Pulmonary artery endothelial cell (primary cell): ENCODE results near the gene ANTXRL. TPM values are rescaled to one million over a fixed set of nuclear protein-coding genes. Genes with fewer than 3 reads are reported as not detected.
"Not testable (repeated sequence)": the region's sequence is repeated elsewhere in the genome, so short reads cannot be mapped to it uniquely, and the experiment has no call there.

Source experiments
- DNase-seq: peaks from one replicate; pipeline ENCODE4 v3.0.0-alpha.2; 2011; ENCODE audit warnings: low read depth, low spot score
- total RNA-seq: library from RNA; depleted of rRNA; stranded (reverse); fragments of >200 nt; gene quantifications from 2 replicates; pipeline ENCODE4 v1.2.3, GENCODE V29; 2014

The ANTXRL gene
- total RNA-seq, 1 donor from 2014 or later: not detected

DNA sequence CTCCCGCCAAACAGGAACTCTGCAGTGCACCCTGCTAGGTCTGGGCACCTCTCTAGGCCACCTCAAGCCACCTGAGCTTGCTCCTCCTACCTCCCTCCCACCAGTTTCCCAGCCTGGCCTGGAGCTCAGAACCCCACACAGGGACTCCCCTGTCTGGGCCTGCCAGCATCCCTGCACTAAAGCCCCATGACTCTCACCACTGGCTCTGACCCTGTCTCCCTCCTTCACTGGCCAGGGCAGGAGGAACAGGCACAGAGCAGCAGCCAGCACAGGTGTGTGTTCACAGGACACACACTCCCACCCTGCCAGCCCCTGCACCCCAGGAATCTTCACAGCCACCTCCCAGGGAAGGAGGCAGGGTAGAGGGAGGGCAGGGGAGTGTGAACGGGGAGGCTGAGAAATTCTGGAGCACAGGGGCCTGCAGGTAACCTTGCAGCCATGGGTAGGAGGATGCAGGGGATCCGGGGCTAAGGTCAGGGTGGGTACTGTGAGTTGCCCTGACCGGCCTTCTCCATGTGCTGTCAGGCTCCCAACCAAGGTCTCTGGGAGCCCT is 13.9 kb upstream of the ANTXRL start:
- no peak for DNase-seq

DNA sequence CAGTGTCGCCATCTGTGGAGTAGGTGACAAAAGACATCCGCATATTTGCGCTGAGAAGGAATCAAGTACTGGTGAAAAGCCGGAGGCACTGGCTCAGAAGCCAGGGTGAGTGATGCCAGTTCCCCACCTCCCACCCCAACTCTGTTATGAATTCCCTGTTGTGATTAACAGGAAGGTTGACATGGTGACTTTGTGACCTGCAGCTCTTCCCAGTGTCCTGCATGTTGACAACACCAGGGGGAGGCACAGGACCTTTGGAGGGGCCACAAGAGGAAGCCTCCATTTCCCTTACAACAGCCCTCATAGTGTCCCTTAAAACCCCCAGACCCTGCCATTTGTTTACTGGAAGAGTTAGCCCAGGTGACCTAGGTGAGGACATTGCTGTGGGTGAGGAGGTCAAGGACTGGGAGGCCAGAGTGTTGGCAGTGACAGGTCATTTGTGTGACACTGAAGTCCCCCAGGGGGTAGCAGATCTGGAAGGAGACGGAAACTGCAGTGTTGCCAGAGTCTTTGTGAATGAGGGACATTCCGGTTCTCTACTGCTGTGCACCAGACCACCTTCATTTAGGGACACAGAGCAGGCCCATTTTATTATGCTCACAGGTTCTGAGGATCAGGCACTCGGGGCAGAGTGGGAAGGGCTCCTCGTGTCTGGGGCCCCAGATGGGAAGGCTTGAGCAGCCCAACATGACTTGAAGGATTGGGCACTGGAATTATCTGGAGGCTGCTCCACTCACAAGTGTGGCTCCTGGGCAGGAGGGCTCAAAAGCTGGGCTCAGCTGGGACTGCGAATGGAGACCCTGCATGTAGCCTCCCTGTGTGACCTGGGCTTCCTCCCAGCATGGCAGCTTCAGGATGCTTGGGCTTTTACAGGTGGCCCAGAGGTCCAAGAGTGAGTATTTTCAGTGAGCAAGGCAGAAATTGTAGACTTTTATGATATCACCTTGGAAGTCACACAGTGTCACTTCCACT is 13.0 kb upstream of the ANTXRL start:
- DNase-seq: no peak

DNA sequence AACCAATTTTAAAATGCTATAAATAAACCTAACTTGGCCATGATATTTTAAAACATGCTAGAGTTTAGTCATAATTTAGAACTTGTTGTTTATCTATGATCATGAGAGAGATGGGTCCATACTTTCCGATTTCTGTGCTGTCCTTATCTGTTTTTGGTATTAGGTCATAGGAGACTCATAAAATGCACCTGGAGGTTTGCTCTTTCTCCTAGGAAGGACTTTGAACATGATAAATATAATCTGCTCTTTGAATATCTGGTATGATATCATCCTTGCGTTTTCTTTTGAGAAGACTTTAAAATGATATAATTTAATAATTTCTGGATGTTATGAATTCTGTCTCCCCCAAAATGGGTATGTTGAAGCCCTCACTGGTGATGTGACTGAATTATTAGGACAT is 9.0 kb upstream of the ANTXRL start:
- no peak for DNase-seq

DNA sequence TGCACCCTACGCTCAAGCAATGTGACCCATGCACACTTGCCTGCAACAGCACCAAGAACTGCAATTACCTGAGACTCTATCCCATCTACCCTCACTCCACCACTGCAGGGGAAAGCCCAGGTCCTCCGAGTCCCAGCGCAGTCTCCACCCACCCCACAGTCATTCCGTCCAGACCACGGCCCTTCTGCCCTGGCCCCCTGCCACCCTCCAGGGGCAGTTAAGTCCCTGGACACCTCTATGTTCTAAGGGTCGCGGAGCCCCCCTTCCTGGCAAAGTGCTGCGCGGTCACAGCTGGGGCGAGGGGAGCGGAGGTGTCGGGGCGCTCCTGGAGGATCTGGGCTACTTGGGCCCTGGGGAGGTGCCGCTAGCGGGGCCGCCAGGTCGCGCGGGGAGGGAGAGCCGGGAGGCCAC is 4.4 kb upstream of the ANTXRL start:
- not testable (repeated sequence) for DNase-seq

DNA sequence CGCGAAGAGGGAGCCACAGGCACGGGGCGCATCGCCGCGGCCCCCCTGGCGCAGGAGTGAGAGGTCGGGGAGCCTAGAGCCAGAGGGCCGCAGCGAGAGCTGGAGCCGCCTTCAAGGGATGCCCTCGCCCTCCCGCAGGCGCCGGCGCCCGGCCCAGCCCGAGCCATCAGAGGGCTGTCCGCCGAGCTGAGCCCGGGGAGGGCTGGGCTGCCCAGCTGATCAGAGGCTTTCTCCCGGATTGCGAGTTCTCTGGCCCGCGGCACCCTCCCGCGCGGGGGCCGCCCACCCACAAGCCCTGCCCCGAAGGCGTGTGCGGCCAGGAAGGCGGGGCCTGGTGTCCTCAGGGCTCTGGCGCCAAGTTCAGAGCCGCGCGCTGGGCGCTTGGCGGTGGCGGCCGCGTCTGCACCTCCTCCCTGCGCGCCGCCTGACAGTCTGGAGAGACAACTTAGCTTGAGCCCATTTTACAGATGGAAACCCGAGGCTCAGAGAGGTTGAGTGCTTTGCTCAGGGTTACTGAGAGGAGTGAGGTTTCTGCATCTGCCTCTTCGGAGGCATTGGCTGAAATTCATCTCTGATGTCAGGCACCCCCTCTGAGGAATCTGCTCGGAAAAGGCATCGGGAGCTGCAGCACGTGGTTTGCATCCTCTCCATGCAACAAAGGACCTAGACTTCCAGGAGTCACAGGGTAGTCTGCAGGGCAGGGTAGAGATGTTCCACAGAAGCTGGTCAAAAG is 3.8 kb upstream of the ANTXRL start:
- no peak for DNase-seq

DNA sequence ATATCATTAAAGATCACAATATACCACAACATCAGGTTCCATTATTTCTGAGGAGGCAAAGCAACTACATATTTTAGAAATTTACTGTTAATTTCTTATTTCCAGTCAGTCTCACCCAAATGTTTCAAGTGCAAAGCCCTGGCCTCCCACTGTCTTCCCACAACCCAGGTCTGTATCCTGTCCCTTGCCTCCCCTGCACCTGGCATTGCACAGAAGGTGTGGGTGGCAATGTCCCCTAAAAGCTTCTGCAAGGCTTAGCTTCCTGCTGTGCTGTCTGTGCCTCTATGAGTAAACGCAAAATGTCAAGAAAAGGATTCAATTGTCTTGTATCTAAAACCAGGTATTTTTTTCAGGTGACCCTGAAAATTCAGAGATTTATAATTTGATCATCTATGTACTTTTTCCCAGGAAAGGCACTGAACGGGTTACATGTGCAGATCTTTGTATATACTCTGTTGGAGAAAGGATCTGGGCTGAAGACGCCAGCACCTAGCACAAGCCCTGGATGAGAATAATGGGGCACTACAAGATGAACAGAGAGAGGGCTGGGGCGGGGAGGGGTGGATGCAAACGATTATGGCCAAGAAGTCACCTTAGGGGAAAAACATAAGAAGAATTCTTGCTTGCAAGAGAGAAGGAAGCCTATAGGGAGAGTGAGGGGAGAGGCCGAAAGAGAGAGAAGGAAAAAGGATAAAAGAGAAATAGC is 3.1 kb upstream of the ANTXRL start:
- DNase-seq: no peak

DNA sequence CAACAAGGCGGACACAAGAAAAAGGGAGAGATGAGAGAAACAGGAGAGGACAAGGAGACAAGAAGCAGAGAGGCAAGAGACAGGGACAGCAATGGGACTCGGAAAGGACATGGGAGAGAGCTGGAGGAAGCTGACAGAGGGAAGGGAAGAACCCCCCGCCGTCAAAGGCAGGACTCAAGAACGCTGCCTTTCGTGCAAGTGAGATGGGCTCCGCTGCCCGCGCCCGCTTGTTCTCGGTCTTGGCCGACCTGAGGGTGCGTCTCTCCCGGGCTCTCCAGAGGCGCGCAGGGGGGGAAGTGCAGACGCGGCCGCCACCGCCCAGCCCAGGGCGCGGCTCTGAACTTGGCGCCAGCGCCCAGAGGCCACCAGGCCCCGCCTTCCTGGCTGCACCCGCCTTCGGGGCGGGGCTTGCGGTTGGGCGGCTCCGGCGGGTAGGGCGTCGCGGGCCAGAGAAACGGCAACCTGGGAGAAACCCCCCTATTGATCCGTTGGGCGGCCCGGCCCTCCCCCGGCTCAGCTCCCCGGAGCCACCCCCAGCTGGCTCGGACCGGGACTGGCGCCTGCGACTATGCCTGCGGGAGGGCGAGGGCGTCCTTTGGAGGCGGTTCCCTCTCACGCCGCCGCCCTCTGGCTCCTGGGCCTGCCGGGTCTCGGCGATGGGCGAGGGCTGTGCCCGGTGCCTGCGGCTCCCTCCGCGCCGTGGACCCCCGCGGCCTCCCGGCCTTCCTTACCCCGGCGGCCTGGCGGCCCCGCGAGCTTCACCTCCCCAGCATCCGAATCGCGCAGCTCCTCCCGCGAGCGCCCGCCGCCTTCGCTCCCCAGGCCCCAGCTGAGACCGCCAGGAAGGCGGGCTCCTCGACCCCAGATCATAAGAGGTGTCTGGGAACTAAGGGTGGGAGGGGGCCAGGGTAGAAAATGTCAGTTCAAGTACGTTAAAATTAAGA is 2.2 kb upstream of the ANTXRL start:
- DNase-seq: no peak

DNA sequence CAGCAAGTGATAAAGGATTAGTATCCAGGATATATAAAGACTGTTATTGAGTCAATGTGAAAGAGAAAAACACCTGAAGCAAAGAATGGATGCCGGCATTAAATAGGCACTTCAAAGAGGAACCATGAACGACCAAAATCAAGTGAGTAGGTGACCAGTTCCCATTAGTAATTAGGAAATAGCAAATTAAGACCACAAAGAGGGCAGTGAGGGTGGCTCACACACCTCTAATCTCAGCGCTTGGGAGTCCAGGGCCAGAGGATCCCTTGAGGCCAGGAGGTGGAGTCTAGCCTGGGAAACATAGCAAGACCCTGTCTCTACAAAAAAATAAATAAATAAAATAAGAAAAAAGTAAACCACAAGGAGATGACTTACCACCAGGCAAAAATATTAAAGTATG is 1.5 kb upstream of the ANTXRL start:
- no peak for DNase-seq

DNA sequence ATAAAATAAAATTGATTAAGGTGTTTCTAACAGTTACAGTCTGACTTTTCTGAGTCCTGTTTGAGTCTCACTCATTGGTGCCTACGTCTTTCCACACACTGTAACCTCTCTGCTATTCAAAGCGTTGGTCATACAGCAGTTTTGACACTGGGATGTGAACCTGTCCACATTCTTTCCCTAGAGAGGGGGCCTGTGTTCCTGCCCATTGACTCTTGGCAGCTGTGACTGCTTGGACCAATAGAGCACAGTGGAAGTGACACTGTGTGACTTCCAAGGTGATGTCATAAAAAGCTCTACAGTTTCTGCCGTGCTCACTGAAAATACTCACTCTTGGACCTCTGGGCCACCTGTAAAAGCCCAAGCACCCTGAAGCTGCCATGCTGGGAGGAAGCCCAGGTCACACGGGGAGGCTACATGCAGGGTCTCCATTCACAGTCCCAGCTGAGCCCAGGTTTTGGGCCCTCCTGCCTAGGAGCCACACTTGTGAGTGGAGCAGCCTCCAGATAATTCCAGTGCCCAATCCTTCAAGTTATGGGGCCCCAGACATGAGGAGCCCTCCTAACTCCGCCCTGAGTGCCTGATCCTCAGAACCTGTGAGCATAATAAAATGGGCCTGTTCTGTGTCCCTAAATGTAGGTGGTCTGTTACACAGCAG is 704 bp upstream of the ANTXRL start:
- no peak for DNase-seq

DNA sequence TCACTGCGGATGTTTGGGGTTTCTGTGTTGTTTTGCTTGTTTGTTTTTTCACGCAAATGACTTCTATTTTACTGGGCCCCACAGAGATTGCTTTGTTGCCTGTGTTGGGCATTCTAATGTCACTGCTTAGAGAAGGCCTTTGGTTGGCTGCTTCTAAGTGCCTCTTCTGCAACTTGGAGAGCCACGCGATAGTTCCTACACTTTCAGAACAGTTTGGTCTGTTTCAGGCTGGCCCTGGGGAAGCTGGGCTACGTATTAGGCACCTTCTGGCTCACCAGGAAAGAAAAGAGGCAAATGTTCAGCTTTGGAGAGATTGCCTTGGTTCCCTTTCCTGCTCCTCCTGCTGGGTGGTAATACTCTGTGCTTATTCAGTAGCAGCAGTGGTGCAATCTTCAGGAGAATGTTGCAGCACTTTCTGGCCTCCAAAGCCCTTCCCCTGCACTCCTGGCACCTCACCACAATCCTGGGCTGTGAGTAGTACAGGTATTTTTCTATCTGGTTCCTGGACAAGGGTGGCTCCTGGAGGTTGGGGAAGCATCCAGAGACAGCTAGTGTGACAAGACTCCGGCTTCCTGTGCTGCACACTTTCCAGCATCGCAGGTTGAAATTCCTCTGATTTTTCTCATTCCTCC is 1.2 kb downstream of the ANTXRL start:
- DNase-seq: no peak

DNA sequence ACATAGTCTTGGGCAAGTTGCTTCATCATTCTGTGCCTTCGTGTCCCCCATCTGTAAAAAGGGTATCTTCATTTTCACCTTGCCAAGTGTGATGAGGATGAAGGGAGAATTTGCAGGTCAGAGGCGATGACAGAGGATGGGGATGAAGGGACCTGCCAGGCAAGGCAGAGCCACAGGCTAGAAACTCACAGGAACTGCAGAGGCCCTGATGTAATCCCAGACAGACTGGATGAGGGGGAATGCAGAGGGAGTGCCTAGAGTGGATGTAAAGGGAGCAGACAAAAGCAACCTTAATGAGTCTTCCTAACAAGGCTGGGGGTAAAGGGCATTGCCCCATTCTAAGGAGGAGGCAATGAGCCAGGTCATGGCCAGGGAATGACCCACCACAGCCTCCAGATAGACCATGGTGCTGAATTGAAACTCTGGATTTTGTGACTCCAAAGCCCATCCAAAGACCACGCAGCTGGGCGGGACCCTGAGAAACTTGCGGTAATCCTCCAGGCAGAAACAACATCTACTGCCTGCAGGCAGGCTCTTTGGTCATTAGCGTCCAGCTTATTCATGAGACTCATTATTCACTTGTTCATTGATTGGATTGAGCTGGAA is 1.9 kb downstream of the ANTXRL start:
- DNase-seq: no peak

DNA sequence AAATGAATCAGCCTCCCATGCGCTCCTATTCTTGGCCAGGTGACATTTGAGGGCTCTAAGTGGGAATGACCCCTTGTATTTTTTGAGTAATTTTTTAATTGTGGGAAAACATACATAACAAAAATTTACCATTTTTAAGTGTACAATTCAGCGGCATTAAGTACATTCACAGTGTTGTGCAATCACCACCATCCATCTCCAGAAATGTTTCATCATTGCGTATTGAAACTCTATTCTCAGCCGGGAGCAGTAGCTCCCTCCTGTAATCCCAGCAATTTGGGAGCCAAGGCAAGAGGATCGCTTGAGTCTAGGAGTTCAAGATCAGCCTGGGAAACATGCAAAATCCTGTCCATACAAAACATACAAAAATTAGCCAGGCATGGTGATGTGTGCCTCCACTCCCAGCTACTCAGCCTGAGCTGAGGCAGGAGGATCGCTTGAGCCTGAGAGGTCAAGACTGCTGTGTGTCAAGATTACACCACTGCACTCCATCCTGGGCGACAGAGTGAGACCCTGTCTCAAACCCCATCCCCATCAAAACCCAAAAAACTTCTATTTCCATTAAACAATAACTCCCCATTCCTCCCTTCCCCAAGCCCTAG is 2.5 kb downstream of the ANTXRL start:
- DNase-seq: no peak

DNA sequence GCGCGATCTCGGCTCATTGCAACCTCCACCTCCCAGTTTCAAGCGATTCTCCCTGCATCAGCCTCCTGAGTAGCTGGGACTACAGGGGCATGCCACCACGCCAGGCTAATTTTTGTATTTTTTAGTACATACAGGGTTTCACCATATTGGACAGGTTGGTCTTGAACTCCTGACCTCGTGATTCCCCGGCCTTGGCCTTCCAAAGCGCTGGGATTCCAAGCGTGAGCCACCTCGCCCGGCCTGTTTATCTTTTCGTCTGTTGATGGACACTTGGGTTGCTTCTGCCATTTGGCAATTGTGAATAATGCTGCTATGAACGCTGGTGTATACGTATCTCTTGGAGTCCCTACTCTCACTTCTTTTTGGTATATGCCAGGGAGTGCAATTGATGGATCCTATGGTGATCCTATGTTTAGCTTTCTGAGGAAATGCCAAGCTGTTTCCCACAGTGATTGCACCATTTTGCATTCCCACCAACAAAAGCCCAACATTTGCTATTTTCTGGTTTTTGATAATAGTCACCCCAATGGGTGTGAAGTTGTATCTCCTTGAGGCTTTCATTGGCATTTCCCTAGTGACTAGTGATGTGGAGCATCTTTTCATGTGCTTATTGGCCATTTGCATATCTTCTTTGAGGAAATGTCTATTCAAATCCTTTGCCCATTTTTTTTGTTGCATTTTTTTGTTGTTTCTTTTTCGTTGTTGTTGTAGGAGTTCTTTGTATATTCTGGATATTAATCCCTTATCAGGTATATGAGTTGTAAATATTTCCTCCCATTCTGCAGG is 3.5 kb downstream of the ANTXRL start:
- no peak for DNase-seq

DNA sequence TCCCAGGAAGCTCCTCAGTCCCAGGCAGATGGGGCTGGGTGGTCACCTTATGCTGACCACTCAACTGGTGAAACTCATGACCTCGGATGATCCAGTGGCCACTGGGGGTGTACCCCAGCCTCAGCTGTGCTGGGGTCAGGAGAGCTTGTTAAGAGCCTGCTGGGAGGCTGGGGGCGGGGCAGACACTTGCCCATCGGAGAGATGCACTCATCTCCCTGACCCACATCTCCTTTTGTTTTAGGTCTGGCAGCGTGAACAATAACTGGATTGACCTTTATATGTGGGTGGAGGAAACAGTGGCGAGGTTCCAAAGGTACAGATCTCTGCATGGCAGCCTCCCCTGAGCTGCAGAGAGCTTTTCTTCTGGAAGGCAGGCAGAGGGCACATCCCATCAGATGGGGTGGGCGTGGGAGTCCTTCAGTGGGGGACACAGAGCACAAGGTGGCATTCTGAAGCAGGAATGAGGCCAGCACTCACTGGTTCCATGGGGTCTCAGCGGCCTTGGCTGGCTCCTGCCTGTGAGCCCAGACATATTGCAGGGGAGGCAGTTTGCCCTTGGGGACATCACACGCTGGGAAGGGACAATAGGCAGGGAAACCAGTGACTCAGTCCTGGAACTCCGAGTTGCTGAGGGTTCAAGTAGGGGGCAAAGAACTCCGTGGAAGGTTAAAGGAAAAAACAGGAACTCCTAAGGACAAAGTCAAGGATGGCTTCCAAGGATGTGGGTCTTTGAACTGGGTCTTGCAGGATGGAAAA is 5.2 kb downstream of the ANTXRL start:
- DNase-seq: no peak

DNA sequence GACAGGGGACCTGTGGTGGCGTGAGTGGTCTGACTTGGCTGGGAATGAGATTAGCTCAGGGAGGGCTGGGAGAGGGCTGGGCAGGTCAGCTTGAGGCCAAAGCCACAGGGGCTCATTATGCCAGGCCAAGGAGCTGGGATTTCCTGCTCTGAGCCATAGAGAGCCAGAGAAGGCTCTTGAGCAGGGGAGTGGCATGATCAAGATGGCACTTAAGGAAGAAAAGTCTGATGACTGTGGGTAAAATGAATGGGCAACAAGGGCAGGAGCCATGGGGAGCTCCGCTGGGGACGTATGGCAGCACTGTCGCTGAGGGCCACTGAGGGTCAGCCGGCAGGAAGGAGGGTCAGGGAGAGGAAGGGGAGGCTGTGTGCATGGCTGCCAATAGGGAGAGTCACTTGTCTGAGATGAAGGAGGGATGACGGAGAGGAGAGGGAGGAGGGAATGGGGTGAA is 5.8 kb downstream of the ANTXRL start:
- no peak for DNase-seq

DNA sequence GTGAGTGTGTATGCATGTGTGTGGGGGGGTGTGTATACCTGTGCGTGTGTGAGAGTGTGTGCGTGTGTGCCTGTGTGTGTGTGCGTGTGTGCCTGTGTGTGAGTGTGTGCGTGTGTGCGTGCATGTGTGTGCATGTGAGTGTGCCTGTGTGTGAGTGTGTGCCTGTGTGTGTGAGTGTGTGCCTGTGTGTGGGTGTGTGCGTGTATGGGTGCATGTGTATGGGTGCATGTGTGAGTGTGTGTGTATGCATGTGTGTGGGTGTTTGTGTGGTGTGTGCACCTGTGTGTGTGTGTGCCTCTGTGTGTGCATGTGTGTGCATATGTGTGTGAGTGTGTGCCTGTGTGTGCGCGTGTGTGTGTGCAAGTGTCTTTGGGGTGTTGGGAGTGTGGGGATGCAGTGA is 6.4 kb downstream of the ANTXRL start:
- no peak for DNase-seq
